ENCODE measurements around the gene CDH23.

CDH23 gene

DNA sequence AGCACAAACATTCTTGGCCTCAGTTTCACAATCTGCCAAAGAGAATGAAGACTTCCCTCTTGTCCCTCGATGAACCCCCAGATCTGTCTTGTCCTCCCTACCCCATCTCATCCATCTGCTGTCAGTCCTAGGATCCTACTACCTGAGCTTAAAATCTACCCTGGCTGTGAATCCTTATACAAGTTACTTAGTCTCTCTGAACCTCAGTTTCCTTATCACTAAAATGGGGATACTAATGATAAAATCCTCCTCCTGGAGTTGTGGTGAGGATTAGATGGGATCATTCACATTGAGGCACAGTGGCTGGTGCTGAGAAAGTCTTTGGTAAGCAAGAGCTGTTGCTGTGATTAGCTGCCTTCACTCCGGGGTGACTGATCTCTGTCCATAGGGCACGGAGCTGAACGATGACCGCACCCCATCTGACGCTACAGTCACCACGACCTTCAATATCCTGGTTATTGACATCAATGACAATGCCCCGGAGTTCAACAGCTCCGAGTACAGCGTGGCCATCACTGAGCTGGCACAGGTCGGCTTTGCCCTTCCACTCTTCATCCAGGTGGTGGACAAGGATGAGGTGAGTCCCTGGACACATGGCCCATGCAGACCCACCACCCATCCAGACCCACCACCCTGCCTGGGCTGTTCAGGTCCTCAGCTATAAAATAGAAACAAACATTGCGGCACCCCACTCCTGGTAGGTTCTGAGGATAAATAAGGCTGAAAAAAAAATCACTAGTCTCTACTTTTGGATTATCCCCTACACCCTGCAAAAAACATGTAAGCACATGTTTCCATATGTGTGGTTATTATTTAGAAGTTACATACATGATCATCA lies 220.3 kb downstream of the CDH23 start:
- H3K4me1 Mint-ChIP-seq, result no peaks in the 10 kb centered on the region
- peaks cover 11% of the 10 kb centered on the region for H3K27me3 Mint-ChIP-seq
- no peaks in the 10 kb centered on the region for H3K9me3 Mint-ChIP-seq
- no peak for DNase-seq
- peak overlapping the region; percentile 9 to 40 for H3K27ac Mint-ChIP-seq
- no peak for ATAC-seq
- no peak overlapping the region for H3K4me3 Mint-ChIP-seq

DNA sequence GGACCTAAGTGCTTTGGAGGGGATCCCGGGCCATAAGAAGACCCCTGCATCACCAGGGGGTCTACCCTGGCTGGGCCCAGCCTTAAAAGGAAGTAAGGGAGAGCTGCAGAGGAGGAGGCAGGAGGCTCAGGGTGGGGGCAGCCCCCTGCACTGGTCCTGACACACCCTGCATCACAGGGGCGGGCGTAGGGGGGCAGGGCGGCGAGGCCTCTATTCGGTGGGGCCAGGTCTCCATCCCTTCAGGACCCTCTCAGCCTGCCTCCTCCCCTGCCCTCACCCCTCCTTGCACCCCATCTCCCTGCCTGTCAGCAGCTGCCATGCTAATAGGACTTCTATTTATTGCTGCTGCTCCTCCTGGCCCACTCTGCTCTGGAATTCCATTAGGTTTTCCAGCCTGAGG lies 221.5 kb downstream of the CDH23 start:
- ATAC-seq, result no peak
- no peak overlapping the region for H3K27ac Mint-ChIP-seq
- H3K27me3 Mint-ChIP-seq, result peaks cover 11% of the 10 kb centered on the region

DNA sequence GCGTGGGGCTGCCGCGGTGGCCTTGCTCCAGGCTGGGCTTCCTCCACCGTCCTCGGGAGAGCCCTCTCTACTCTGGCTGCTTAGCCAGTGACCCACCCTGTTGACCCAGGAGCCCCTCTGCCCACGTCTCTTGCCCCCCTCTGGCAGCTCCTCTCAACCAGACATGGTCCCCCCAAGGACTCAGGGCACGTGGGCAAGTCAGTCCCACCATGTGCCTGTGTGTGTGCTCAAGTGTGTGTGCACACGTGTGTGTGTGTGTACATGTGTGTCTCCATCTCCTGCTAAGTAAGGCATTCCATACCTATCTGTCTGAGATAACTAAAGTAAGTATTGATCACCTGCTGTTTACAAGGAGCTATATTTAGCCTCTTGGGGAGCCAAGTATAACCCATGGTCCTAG lies 221.9 kb downstream of the CDH23 start:
- no peak for ATAC-seq
- Mint-ChIP-seq H3K9me3 (no peaks in the 10 kb centered on the region), H3K27ac (no peak overlapping the region), H3K27me3 (peaks cover 11% of the 10 kb centered on the region), H3K4me3 (no peak overlapping the region), H3K4me1 (no peaks in the 10 kb centered on the region)
- DNase-seq, result no peak

More for the DNA sequence above, 221.5 kb downstream of the CDH23 start:
- no peaks in the 10 kb centered on the region for H3K4me1 Mint-ChIP-seq
- H3K4me3 Mint-ChIP-seq, result no peak overlapping the region
- H3K9me3 Mint-ChIP-seq, result no peaks in the 10 kb centered on the region
- no peak for DNase-seq

DNA sequence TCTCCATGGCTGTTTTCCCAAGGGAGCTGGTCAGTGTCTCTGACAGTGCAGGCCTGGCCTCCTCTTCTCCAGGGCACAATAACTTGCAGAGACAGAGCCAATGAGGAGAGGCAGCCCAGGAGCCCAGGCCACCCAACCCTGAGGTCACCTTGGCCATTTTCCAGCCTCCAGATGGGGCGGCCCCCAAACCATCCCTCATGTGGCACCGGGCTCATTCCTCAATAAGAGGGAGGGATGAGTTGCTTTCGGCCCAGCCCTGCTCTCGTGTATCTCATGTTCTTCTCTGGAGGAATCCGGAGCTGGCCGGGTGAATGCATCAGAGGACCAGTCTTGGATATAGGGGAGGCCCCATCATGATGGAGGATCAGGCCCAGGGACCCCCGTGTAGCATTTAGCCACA lies 223.9 kb downstream of the CDH23 start:
- no peaks in the 10 kb centered on the region for H3K4me1 Mint-ChIP-seq
- no peak overlapping the region for H3K4me3 Mint-ChIP-seq
- no peak overlapping the region for H3K27ac Mint-ChIP-seq
- no peaks in the 10 kb centered on the region for H3K9me3 Mint-ChIP-seq
- DNase-seq (no peak), ATAC-seq (no peak)
- peaks cover 11% of the 10 kb centered on the region for H3K27me3 Mint-ChIP-seq

DNA sequence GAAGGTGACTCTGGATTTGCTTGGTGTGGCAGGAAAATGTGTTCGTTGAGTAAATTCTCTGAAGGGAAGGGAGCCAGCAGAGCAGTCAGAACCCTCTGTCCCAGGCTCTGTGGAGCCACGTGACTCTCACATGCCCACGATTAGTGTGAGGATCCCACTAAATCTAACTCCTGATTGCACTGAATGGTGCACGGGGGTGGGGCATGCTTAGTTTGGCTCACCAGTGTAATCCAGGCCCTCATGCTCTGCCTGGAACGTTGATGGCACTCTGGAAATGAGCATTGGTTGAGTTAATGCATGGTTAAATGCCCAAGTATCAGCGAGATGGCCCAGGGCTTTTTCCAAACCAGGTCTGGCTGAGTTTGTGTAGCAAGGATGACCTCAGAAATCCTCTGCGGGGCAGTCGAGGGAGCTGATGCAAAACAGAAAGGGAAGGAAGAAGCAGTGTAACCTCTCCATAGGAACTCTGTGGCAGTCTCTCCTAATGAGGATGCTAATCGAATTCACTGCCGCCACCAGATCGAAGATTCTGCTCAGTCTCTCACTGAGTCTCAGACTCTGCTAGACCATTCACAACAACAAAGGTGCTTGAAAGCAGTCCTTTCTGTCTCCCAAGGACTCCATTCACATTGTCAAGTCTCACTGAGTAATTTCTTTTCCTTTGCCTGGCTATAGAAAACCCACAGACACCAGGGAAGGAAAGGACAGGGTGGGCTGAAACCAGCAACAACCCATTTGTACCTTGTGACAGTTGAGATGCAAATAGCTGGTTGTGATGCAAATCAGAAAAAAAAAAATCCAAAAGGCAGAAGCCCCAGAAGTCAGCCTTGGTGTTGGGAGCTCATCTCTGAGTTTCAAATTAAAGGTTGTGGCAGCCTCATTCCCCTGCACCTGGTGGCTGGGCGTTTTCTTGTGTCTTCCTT lies 224.8 kb downstream of the CDH23 start:
- Mint-ChIP-seq H3K4me3 (no peak overlapping the region), H3K9me3 (no peaks in the 10 kb centered on the region), H3K4me1 (no peaks in the 10 kb centered on the region), H3K27me3 (peaks cover 11% of the 10 kb centered on the region), H3K27ac (no peak overlapping the region)
- no peak for DNase-seq
- no peak for ATAC-seq

DNA sequence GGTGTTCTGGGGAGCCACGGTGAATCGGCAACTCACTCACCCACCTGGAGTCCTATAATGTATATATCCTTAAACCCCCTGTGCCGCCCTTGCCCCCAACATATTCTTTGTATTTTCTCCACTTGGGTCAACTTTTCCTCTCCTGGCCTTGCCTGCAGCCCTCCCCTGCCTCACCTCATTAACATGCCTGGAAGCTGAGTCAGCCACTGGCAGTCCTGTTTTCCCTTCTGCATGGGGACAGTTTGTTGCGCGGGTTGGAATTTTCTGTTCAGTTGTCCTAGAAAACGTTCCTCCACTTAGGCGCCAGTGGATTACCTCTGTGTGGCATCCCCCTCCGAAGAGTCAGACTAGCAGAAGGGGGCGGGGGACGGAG lies 225.4 kb downstream of the CDH23 start:
- no peak overlapping the region for H3K27ac Mint-ChIP-seq
- no peak for DNase-seq

DNA sequence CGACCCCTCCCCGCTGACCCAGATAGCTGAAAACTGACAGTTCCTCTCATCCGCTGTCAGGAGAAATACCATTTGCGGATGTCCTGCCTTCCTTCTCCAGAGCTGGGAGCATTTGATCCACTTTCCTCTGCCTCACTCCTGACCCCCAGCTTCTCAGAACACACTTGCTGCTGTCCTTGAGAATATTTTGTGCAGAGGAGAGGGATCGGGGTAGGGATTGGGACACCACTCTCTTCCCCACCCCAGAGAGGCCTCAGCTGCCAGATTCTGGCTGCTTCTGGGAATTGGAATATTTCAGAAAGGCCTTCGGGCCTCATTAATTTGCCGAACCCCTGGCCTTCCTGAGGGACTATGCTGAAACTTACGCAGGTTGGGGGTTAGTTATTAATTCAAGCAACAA lies 225.9 kb downstream of the CDH23 start:
- Mint-ChIP-seq H3K4me3 (no peak overlapping the region), H3K27ac (no peak overlapping the region), H3K27me3 (peaks cover 11% of the 10 kb centered on the region), H3K4me1 (no peaks in the 10 kb centered on the region), H3K9me3 (no peaks in the 10 kb centered on the region)
- ATAC-seq (no peak), DNase-seq (no peak)

More for the DNA sequence above, 225.4 kb downstream of the CDH23 start:
- Mint-ChIP-seq H3K4me3 (no peak overlapping the region), H3K4me1 (no peaks in the 10 kb centered on the region), H3K9me3 (no peaks in the 10 kb centered on the region), H3K27me3 (peaks cover 11% of the 10 kb centered on the region)
- no peak for ATAC-seq

DNA sequence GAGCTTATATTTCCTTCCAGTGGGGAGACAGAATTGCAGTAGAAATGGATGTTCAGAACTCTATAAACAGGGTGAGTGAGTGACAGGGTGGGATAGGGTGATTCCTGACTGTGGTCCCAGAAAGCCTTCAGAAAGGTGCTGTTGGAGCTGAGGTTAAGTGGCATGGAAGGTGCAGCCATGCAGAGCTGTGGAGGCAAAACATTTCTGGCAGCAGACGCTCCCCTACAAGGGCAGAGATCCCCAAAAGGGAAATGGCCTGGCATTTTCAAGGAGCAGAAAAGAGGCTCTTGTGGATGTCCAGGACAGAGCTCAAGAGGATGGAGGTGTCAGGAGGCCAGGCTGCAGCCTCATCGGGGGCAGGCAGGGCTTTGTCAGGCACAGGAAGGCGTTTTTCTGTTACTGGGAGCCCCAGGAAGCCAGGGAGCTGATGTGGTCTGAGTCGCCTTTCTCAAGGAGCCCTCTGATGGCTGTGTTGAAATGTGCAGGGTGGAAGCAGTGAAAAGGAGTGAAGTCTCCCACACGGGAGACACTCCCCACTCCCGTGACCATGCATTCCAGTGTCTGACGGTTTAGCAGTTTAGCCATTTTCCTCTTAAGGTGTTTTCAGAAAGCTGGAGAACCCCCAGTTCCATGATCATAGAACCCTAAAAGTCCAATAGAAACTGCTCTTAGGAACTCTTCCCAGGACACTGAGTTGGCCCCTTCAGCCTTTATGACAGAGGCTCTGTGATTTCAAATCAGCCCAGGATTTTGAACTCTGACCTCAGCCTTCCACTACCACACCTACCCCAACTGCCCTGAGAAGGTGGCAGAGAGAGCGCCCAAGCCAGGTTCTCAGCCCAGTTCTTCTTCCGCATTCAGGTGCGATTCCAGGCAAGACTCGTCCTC lies 226.6 kb downstream of the CDH23 start:
- H3K27ac Mint-ChIP-seq, result peak overlapping the region in 1 of 2 donors; percentile 48

DNA sequence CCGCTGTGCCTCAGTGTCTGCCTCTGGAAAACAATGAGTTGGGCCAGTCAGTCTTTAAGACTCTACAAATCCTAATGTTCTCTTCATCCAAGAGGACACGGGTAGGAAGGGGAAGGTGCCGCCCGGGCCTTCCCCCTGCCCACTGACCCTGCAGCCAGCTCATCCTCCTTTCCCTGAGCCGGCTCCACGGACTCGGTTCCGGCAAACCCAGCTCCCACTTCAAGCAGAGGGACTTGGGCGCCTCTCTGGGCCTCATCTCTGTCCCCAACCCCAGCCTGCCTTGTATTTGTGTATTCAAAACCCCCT lies 227.2 kb downstream of the CDH23 start:
- peaks cover 11% of the 10 kb centered on the region for H3K27me3 Mint-ChIP-seq
- H3K4me3 Mint-ChIP-seq, result no peak overlapping the region
- H3K4me1 Mint-ChIP-seq, result no peaks in the 10 kb centered on the region
- ATAC-seq (no peak), DNase-seq (no peak)
- H3K27ac Mint-ChIP-seq, result no peak overlapping the region
- H3K9me3 Mint-ChIP-seq, result no peaks in the 10 kb centered on the region

More for the DNA sequence above, 226.6 kb downstream of the CDH23 start:
- ATAC-seq, result no peak
- Mint-ChIP-seq H3K4me1 (no peaks in the 10 kb centered on the region), H3K9me3 (no peaks in the 10 kb centered on the region), H3K27me3 (peaks cover 11% of the 10 kb centered on the region), H3K4me3 (no peak overlapping the region)
- no peak for DNase-seq

DNA sequence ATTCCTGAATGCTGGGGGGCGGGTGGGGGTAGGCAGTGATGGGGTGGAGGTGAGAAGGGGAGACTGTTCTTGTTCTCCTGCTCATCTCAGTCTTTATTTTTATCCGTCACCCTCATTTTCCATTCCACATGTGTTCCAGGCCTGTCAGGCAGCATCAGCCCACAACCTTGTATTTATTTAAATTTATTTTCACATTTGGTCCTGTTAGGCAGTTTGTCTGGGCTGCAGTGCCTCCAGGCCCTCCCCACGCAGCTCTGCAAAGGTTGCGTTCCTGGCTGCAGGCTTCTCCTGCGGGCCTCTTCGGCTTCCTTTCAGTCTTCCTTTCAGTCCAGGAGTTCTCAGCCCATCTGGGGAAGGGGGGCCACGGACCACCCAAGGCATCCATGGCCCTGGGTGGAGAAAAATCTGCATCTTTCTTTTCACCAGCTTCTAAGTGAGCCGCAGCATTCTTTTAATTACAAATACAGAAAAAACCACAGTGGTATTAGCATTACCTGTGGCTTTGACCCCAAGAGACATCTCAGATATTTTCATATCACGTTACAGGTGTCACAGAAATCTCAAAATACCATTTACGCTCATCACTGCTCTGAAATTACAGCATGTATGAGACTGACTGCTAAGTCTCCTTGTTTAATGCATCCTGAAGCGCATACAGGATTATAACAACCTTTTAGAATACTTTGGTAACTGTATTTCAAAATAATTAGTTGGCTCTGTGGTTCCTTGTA lies 228.9 kb downstream of the CDH23 start:
- ATAC-seq, result no peak
- no peaks in the 10 kb centered on the region for H3K9me3 Mint-ChIP-seq
- no peak for DNase-seq
- no peaks in the 10 kb centered on the region for H3K4me1 Mint-ChIP-seq
- H3K4me3 Mint-ChIP-seq, result no peak overlapping the region
- H3K27me3 Mint-ChIP-seq, result peaks cover 8% of the 10 kb centered on the region
- H3K27ac Mint-ChIP-seq, result no peak overlapping the region

DNA sequence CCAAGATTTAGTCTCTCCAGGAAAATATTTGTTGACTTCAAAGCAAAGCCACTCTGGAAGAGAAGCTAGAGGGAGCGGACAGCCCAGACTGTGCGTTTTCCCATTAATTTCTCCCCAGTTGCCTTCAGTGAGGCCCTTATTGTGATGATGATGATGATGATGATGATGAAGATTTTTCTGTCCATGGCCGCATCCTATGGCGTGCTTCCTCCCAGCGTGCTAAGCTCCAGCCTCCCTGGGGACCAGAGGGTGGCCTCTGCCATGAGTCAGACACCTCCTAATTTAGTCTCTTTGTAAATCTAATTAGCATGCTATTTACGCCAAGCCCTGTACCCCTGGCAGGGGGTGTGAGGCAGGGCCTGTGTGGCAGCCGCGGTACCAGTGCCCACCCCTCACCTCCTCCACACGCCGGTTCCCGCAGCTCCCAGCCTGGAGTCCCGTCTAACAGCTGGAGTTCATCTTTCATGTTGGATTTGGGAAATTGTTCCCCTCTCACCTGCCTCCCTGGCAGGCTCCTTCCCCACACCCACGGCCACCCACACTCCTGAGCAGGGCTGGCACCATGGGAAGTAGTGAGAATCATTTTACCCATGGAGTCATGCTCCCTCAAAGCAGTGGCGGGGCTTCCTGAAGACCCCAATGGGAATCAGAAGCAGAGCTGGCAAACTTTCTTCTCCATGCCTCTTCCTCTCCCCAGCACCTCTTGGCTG lies 230.7 kb downstream of the CDH23 start:
- DNase-seq, result no peak
- no peaks in the 10 kb centered on the region for H3K4me1 Mint-ChIP-seq
- H3K4me3 Mint-ChIP-seq, result no peak overlapping the region
- H3K27me3 Mint-ChIP-seq, result peaks cover 8% of the 10 kb centered on the region
- H3K9me3 Mint-ChIP-seq, result no peaks in the 10 kb centered on the region
- no peak for ATAC-seq
- no peak overlapping the region for H3K27ac Mint-ChIP-seq

DNA sequence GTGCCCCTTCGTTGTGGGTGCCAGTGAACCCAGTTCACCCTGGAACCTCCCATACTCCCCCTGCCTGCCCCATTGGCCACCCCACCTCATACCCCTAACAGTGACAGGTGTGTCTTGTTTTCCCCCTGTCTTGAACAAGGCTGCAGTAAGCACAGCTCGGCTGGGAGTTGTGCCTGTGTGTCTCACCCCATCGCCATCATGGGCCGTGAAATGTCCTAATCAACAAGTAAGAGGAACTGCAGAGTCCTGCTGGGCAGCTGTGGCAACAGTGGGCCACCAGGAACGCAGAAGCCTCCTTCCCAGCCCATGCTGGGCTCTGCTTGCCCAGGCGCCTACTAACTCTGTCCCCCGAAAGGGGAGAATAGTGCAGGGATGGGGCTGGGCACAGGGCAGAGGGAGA lies 231.2 kb downstream of the CDH23 start:
- Mint-ChIP-seq H3K9me3 (no peaks in the 10 kb centered on the region), H3K27ac (peak overlapping the region in 1 of 2 donors; percentile 42), H3K27me3 (peaks cover 8% of the 10 kb centered on the region), H3K4me3 (no peak overlapping the region), H3K4me1 (no peaks in the 10 kb centered on the region)
- ATAC-seq, result no peak
- no peak for DNase-seq

DNA sequence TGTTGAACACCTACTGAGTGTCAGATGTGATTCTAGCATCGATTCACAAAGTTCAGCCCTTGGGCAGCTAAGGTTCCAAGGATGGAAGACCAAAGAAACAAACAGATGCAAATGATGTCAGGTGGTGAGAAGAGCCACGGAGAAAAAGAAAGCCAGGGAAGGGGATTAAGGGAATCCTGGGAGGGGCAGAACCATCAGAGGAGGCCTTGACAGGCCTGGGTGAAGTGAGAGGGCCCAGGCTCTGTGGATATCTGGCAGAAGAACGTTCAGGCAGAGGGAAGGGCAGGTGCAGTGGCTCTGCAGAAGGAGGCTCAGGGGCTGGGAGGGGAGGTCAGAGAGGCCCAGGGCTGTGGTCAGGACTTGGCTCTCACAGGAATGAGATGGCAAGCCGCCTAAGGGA lies 232.4 kb downstream of the CDH23 start:
- DNase-seq (no peak), ATAC-seq (no peak)
- Mint-ChIP-seq H3K27ac (peak overlapping the region in 1 of 2 donors; percentile 29), H3K4me1 (no peaks in the 10 kb centered on the region), H3K4me3 (no peak overlapping the region), H3K9me3 (no peaks in the 10 kb centered on the region), H3K27me3 (peaks cover 13% of the 10 kb centered on the region)

DNA sequence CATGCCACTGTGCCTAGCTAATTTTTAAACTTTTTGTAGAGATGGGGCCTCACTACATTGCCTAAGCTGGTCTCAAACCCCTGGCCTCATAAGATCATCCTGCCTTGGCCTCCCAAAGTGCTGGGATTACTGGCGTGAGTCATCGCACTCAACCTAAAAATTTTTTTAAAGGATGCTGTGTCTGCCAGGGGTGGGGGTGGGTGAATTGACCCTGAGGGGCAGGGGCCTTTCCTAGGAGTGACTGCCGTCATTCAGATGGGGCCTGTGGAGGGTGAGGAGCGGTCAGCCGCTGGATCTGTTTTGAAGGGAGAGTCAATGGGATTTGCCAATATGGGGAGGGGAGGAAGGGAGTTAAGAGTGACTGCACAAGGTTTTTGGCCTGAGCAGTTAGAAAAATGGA lies 233.4 kb downstream of the CDH23 start:
- ATAC-seq (no peak), DNase-seq (no peak)
- Mint-ChIP-seq H3K4me1 (no peaks in the 10 kb centered on the region), H3K27me3 (peaks cover 13% of the 10 kb centered on the region), H3K9me3 (no peaks in the 10 kb centered on the region), H3K27ac (no peak overlapping the region), H3K4me3 (no peak overlapping the region)

Data from stimulated activated naive CD8-positive, alpha-beta T cell treated with anti-CD3 and anti-CD28 coated beads, Interleukin-15, amount 100 ng/mL, for 72 hours (primary cell).